Esophagus (tissue), 2 donors: ENCODE measurements around the gene OR2B2. TPM values are rescaled to one million over a fixed set of nuclear protein-coding genes. Genes with fewer than 3 reads are reported as not detected.

Source experiments
- H3K27ac ChIP-seq, 2 donors: one replicate each; pipeline ENCODE4 v1.5.1; 2013; ENCODE audit warnings: low read depth in 2 of 2, mild to moderate bottlenecking in 2 of 2, inconsistent platforms in 1 of 2, low read length in 1 of 2, moderate library complexity in 1 of 2
- H3K27me3 ChIP-seq, 2 donors: one replicate each; pipeline ENCODE4 v1.6.1; 2013; ENCODE audit warnings: low read length in 2 of 2, control low read depth in 1 of 2, mild to moderate bottlenecking in 1 of 2; ENCODE audit not compliant: insufficient read depth in 2 of 2, control insufficient read depth in 1 of 2
- H3K36me3 ChIP-seq, 2 donors: one replicate each; pipeline ENCODE4 v1.6.1; 2013; ENCODE audit warnings: low read length in 1 of 2; ENCODE audit not compliant: control insufficient read depth in 2 of 2, insufficient read depth in 2 of 2
- H3K4me1 ChIP-seq, 2 donors: one replicate each; pipeline ENCODE4 v1.6.1; 2013; ENCODE audit warnings: low read length in 1 of 2; ENCODE audit not compliant: control insufficient read depth in 2 of 2, insufficient read depth in 2 of 2
- H3K4me3 ChIP-seq, 2 donors: one replicate each; pipeline ENCODE4 v1.5.1; 2013; ENCODE audit warnings: low read length in 2 of 2, mild to moderate bottlenecking in 2 of 2, low read depth in 1 of 2, moderate library complexity in 1 of 2
- H3K9me3 ChIP-seq, 2 donors: one replicate each; pipeline ENCODE4 v1.6.1; 2013; ENCODE audit warnings: mild to moderate bottlenecking in 2 of 2, low read depth in 1 of 2, low read length in 1 of 2, moderate library complexity in 1 of 2; ENCODE audit not compliant: control insufficient read depth in 2 of 2, insufficient read depth in 1 of 2
- WGBS, 2 donors: extraction: QIAGEN DNeasy Blood & Tissue Kit; methylation state at CpG; one replicate each; pipeline ENCODE4 v1.1.7; 2013; 5-methylcytosine and 5-hydroxymethylcytosine counted together
- polyA plus RNA-seq, 2 donors: library from polyadenylated mRNA; stranded (reverse); fragments of 200-250 nt; gene quantifications; one replicate each; pipeline ENCODE4 v1.2.3, GENCODE V29; 2013
- donor health status: healthy with polysubstance abuse.
- donor health status: Bipolar disorder and iron deficiency.

OR2B2 gene
- polyA plus RNA-seq, 2 donors: not detected

DNA sequence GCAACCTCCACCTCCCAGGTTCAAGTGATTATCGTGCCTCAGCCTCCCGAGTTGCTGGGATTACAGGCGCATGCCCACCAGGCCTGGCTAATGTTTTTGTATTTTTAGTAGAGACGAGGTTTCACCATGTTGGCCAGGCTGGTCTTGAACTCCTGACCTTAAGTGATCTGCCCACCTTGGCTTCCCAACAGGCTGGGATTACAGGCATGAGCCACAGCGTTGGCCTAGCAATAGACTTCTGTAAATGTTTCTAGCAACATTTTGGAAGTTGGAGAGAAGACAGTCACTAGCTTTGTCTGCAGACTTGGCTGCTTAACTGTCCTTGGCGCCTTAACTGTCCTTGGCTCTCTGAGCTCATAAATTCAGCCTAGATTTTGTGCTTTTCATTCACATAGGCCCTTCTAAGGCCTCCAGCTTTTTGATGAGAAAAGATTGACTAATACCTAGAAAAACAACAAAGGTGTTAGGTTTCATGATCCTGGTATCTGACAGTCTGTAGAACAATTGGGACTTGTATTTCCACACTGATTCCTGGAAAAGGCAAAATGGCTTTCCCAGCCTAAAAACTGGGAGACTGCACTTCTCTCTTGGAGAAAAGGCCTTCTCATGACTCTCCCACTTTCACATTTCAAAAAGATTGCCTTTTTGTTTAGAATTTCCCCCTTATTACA is 49.7 kb downstream of the OR2B2 start:
- no peaks in the 10 kb centered on the region for H3K36me3 ChIP-seq
- H3K27ac ChIP-seq: no peak overlapping the region
- no peaks in the 10 kb centered on the region for H3K9me3 ChIP-seq
- no peak overlapping the region for H3K4me3 ChIP-seq
- H3K27me3 ChIP-seq: no peaks in the 10 kb centered on the region
- 88 to 89% methylated on average over 6 of the region's 6 CpGs for WGBS, 2 donors
- peaks cover 3 to 4% of the 10 kb centered on the region in 2 donors for H3K4me1 ChIP-seq

DNA sequence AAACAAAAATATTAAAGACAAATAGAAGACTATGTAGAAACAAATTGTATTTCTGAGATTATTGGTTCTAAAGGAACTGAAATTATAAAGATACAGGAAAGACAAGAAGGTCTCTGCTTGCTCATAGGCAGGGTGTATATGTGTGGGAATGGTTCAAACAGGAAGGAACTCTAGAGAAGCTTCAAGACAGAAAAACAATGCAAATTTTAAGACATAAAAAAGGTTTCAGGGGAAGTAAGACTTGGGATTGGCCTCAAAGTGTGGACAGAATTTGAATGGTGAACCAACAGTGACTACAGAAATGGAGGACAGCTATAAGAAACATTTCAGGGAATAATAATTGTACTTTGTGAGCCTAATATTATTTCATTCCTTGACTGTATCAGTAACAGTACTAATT is 50.3 kb downstream of the OR2B2 start:
- H3K27ac ChIP-seq: no peak overlapping the region
- no peak overlapping the region for H3K4me3 ChIP-seq
- no peaks in the 10 kb centered on the region for H3K36me3 ChIP-seq
- no peaks in the 10 kb centered on the region for H3K27me3 ChIP-seq
- H3K9me3 ChIP-seq: no peaks in the 10 kb centered on the region
- peaks cover 3 to 4% of the 10 kb centered on the region in 2 donors for H3K4me1 ChIP-seq

DNA sequence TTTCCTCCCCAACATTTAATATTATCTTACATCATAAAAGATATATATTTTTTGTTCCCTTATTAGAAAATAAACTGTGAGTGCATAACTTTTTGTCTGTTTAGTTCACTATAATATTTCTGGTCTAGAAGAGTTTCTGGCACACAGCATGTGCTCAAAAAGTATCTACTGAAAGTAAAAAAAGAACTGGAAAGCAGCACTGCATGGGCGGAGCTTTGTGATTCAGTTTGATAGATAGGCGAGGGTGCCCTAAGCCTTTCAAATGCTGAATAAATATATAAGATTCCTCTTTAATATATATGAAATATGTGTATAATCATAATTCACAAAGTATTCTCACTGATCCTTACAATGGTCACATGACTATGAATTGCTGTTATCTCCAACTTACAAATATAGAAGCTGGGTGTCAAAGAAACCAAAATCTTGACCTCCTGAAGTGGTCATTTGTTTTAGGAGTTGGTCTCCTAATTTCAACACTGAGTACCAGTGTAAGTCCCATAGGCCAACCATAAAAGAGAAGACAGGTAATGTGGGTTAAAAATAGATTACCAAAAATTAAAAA is 50.8 kb downstream of the OR2B2 start:
- Histone ChIP-seq H3K27ac (no peak overlapping the region), H3K9me3 (no peaks in the 10 kb centered on the region), H3K4me1 (peaks cover 3 to 4% of the 10 kb centered on the region in 2 donors), H3K27me3 (no peaks in the 10 kb centered on the region), H3K36me3 (no peaks in the 10 kb centered on the region), H3K4me3 (no peak overlapping the region)
- 77 to 84% methylated on average over 2 of the region's 2 CpGs for WGBS, 2 donors

Other genes with a start within 250 kb of the OR2B2 start
- gene OR2B6, start 44.8 kb upstream of the OR2B2 start, polyA plus RNA-seq: not detected
- 1 to 10 TPM; 1.8 to 3.0 TPM for gene ZNF165, start 168.2 kb upstream of the OR2B2 start, polyA plus RNA-seq
- 1 to 10 TPM; 3.7 to 6.3 TPM for gene ZSCAN16, start 212.2 kb upstream of the OR2B2 start, polyA plus RNA-seq
- gene ZKSCAN8, start 229.5 kb upstream of the OR2B2 start, polyA plus RNA-seq: 1 to 10 TPM; 1.7 to 2.7 TPM